Body of pancreas (tissue), 4 donors: ENCODE results near the gene BACE1. TPM values are rescaled to one million over a fixed set of nuclear protein-coding genes. Genes with fewer than 3 reads are reported as not detected.
"Not testable (repeated sequence)": the region's sequence is repeated elsewhere in the genome, so short reads cannot be mapped to it uniquely, and the experiment has no call there.

Experiments
- ATAC-seq: fragments of 150-250 bp; one replicate; pipeline ENCODE4 v1.9.1; 2016
- DNase-seq, 4 donors: peaks; one replicate each; pipeline ENCODE4 v3.0.0-alpha.2; 2019
- H3K27ac ChIP-seq, 4 donors: fragments of 200-600 bp; sonication (generic); 1 replicate in 3 of 4; 2 replicates in 1 of 4; pipeline versions ENCODE4 v1.5.1 to v1.6.1; 2016 to 2019; ENCODE audit warnings: mild to moderate bottlenecking in 1 of 4, mixed read lengths in 1 of 4, moderate library complexity in 1 of 4
- H3K27me3 ChIP-seq, 2 donors: fragments of 200-600 bp; sonication (generic); one replicate each; pipeline ENCODE4 v1.6.0; 2016; ENCODE audit warnings: mild to moderate bottlenecking in 1 of 2
- H3K36me3 ChIP-seq, 2 donors: fragments of 200-600 bp; sonication (generic); replicated peaks in 1 of 2; 2 replicates each; pipeline ENCODE4 v1.5.1; 2016; ENCODE audit warnings: low read depth in 2 of 2; ENCODE audit not compliant: insufficient read depth in 1 of 2
- H3K4me1 ChIP-seq: fragments of 200-600 bp; sonication (generic); one replicate; pipeline ENCODE4 v1.6.0; 2016
- H3K4me3 ChIP-seq, 2 donors: fragments of 200-600 bp; sonication (generic); 1 replicate in 1 of 2; 2 replicates in 1 of 2; pipeline ENCODE4 v1.5.1; 2016 to 2019
- H3K9me3 ChIP-seq, 3 donors: fragments of 200-600 bp; sonication (generic); 1 replicate in 2 of 3; 2 replicates in 1 of 3; pipeline ENCODE4 v1.5.1; 2016
- POLR2A ChIP-seq, 3 donors: fragments of 450-650 bp; IDR thresholded peaks; one replicate each; pipeline ENCODE4 v1.6.1; 2016; ENCODE audit warnings: antibody characterized with exemption in 3 of 3, mild to moderate bottlenecking in 2 of 3
- WGBS, 2 donors: methylation state at CpG; one replicate each; pipeline ENCODE4 v1.1.5; 2017; 5-methylcytosine and 5-hydroxymethylcytosine counted together
- intact Hi-C: fragments of 100-400 bp; cut with DNase I; formaldehyde crosslinking; loops from one replicate; pipeline ENCODE4 v1.15.1; 2023
- total RNA-seq, 2 donors: library from RNA; depleted of rRNA; stranded (reverse); fragments of >200 nt; gene quantifications; one replicate each; pipeline ENCODE4 v1.1.0, GENCODE V29; 2016
- TF ChIP-seq, protein P1 (sequence below), 7 experiments: fragments of 450-650 bp in 4 of 7; fragments of 200-600 bp in 3 of 7; sonication (generic) in 3 of 7; IDR thresholded peaks; one replicate each; pipeline ENCODE4 v1.5.1; 2016 to 2019; ENCODE audit warnings: antibody characterized with exemption in 7 of 7

Gene BACE1
- total RNA-seq, 2 donors from 2014 or later = 47.0 to 70.5 TPM

GRCh38 chr11:117265745-117266144, 50.3 kb downstream of the BACE1 start:
- no peaks in the 10 kb centered on the region for H3K36me3 ChIP-seq

GRCh38 chr11:117264624-117265323, 51.3 kb downstream of the BACE1 start:
- WGBS, 2 donors = 93 to 97% methylated on average over 7 of the region's 7 CpGs
- DNase-seq, H3K27me3 ChIP-seq, ATAC-seq, H3K4me3 ChIP-seq, H3K27ac ChIP-seq, H3K36me3 ChIP-seq, H3K4me1 ChIP-seq, H3K9me3 ChIP-seq, intact Hi-C loops: not testable (repeated sequence)

More at GRCh38 chr11:117265745-117266144, 50.3 kb downstream of the BACE1 start:
- TF ChIP-seq, protein P1, sequence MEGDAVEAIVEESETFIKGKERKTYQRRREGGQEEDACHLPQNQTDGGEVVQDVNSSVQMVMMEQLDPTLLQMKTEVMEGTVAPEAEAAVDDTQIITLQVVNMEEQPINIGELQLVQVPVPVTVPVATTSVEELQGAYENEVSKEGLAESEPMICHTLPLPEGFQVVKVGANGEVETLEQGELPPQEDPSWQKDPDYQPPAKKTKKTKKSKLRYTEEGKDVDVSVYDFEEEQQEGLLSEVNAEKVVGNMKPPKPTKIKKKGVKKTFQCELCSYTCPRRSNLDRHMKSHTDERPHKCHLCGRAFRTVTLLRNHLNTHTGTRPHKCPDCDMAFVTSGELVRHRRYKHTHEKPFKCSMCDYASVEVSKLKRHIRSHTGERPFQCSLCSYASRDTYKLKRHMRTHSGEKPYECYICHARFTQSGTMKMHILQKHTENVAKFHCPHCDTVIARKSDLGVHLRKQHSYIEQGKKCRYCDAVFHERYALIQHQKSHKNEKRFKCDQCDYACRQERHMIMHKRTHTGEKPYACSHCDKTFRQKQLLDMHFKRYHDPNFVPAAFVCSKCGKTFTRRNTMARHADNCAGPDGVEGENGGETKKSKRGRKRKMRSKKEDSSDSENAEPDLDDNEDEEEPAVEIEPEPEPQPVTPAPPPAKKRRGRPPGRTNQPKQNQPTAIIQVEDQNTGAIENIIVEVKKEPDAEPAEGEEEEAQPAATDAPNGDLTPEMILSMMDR (IDR thresholded peaks at IDR 0.05) = no peak
- Histone ChIP-seq H3K4me1 (no peaks in the 10 kb centered on the region), H3K27me3 (no peaks in the 10 kb centered on the region), H3K9me3 (no peaks in the 10 kb centered on the region), H3K27ac (no peak overlapping the region), H3K4me3 (no peak overlapping the region)
- DNase-seq (no peak), ATAC-seq (no peak)
- intact Hi-C loops = no loop called here
- WGBS, 2 donors = 61 to 68% methylated on average over 2 of the region's 2 CpGs

DNA sequence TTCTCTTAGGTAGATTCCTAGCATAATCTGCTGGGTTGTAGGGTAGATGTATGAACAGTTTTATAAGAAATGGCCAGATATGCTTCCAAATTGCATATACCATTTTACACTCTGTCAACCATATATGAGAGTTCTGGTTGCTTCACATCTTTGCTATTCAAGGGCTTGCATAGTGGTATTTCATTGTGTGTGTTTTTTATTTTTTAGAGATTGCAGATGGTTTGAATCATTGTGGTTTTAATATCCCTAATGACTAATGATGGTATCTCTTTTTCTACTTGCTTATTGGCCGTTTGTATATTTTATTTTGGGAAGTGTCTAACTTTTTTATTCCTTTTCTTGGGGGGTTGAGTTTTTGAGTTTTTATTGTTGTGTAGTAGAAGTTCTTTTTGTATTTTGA, 56.6 kb downstream of the BACE1 start:
- Histone ChIP-seq H3K9me3 (no peaks in the 10 kb centered on the region), H3K4me1 (no peaks in the 10 kb centered on the region), H3K36me3 (no peaks in the 10 kb centered on the region), H3K4me3 (no peak overlapping the region), H3K27me3 (no peaks in the 10 kb centered on the region), H3K27ac (no peak overlapping the region)
- WGBS, 2 donors = 68 to 71% methylated on average over 1 of the region's 1 CpG
- ATAC-seq = no peak
- DNase-seq = no peak
- intact Hi-C loops = no loop called here
- no peak for TF ChIP-seq POLR2A (IDR thresholded peaks at IDR 0.05)
- TF ChIP-seq, protein P1 (IDR thresholded peaks at IDR 0.05) = no peak

DNA sequence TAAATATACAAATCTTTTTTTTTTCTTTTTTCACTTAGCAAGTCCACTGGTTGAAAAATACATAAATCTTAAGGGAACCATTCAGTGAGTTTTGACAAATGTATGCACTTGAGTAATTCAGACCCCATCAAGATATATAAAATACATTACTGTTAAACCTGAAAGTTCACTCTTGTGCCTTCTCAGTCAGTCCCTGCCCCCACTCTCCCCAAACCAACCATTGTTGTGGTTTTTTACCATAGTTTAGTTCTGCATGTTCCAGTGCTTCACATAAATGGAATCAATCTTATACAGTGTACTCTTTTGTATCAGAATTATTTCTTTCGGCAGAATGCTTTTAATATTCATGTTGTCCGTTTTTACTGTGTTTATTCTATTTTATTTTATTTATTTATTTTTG, 57.5 kb downstream of the BACE1 start:
- no peak for TF ChIP-seq POLR2A (IDR thresholded peaks at IDR 0.05)
- TF ChIP-seq, protein P1 (IDR thresholded peaks at IDR 0.05) = no peak
- Histone ChIP-seq H3K27me3 (no peaks in the 10 kb centered on the region), H3K4me1 (no peaks in the 10 kb centered on the region), H3K4me3 (no peak overlapping the region), H3K36me3 (peaks cover 0 to 2% of the 10 kb centered on the region in 2 donors), H3K27ac (no peak overlapping the region), H3K9me3 (no peaks in the 10 kb centered on the region)
- no peak for DNase-seq
- 71 to 88% methylated on average over 2 of the region's 2 CpGs for WGBS, 2 donors
- ATAC-seq = no peak
- intact Hi-C loops = no loop called here

DNA sequence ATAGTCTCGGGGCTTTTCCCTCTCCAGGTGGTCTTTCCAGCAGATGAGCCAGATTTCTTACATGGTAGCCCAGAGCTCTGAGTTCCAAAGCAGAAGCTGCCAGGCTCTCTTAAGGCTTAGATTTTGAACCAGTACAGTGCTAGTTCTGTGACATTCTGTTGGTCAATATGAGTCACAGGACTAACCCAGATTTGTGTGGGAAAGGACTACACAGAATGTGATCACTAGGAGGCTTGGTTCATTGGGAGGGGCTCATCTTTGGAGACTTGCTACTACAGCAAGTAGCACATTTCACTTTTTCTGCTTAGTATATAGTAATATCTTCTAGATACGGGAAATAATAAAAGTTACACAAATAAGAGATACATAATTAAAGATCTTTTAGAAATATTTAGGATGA, 59.5 kb downstream of the BACE1 start:
- no peak for ATAC-seq
- WGBS, 2 donors = 41 to 97% methylated on average over 2 of the region's 2 CpGs
- intact Hi-C loops = no loop called here

GRCh38 chr11:117255966-117256365, 60.1 kb downstream of the BACE1 start:
- H3K4me1 ChIP-seq = no peaks in the 10 kb centered on the region
- H3K27ac ChIP-seq = no peak overlapping the region
- H3K27me3 ChIP-seq = no peaks in the 10 kb centered on the region
- H3K4me3 ChIP-seq = no peak overlapping the region
- WGBS, 2 donors = 70 to 76% methylated on average over 3 of the region's 3 CpGs
- peaks cover 0 to 4% of the 10 kb centered on the region in 2 donors for H3K36me3 ChIP-seq
- DNase-seq = no peak
- H3K9me3 ChIP-seq = no peaks in the 10 kb centered on the region
- intact Hi-C loops = no loop called here
- no peak for TF ChIP-seq POLR2A (IDR thresholded peaks at IDR 0.05)
- TF ChIP-seq, protein P1 (IDR thresholded peaks at IDR 0.05) = no peak
- no peak for ATAC-seq

More for the DNA sequence above, 59.5 kb downstream of the BACE1 start:
- Histone ChIP-seq H3K4me3 (no peak overlapping the region), H3K27me3 (no peaks in the 10 kb centered on the region), H3K4me1 (no peaks in the 10 kb centered on the region), H3K9me3 (no peaks in the 10 kb centered on the region), H3K27ac (no peak overlapping the region), H3K36me3 (peaks cover 0 to 4% of the 10 kb centered on the region in 2 donors)
- no peak for DNase-seq
- TF ChIP-seq POLR2A (IDR thresholded peaks at IDR 0.05) = no peak
